Kidney (tissue), 14 donors: ENCODE measurements around the gene LMCD1. TPM values are rescaled to one million over a fixed set of nuclear protein-coding genes. Genes with fewer than 3 reads are reported as not detected.

Experiments
- DNase-seq, 5 donors: peaks; one replicate each; pipeline ENCODE4 v3.0.0-alpha.2; 2013 to 2020
- FAIRE-seq: peaks from 2 replicates; lab custom pipeline; 2012; peaks lifted over from hg19 to GRCh38; lab: Jason Lieb, UNC
- H3K27ac ChIP-seq, 2 donors: one replicate each; pipeline ENCODE4 v1.7.0; 2013; ENCODE audit warnings: low read depth in 2 of 2, low read length in 2 of 2, inconsistent platforms in 1 of 2
- H3K27me3 ChIP-seq: one replicate; pipeline ENCODE4 v1.7.1; 2013; ENCODE audit warnings: low read length, inconsistent platforms; ENCODE audit not compliant: control insufficient read depth, insufficient read depth
- H3K36me3 ChIP-seq, 3 donors: one replicate each; pipeline versions ENCODE4 v1.7.0 to v1.7.1; 2013; ENCODE audit warnings: low read length in 3 of 3, control low read depth in 1 of 3, inconsistent platforms in 1 of 3; ENCODE audit not compliant: insufficient read depth in 3 of 3, control insufficient read depth in 2 of 3
- H3K4me1 ChIP-seq, 3 donors: one replicate each; pipeline versions ENCODE4 v1.7.0 to v1.7.1; 2013; ENCODE audit warnings: low read length in 3 of 3, inconsistent platforms in 1 of 3, low read depth in 1 of 3; ENCODE audit not compliant: control insufficient read depth in 2 of 3, insufficient read depth in 2 of 3
- H3K4me3 ChIP-seq, 3 donors: one replicate each; pipeline versions ENCODE4 v1.7.0 to v1.8.1; 2013; ENCODE audit warnings: low read length in 3 of 3, control low read depth in 1 of 3, inconsistent platforms in 1 of 3
- H3K9ac ChIP-seq, 3 donors: one replicate each; pipeline versions ENCODE4 v1.7.0 to v1.7.1; 2013; ENCODE audit warnings: low read length in 3 of 3, control low read depth in 1 of 3, inconsistent platforms in 1 of 3
- H3K9me3 ChIP-seq, 3 donors: one replicate each; pipeline versions ENCODE4 v1.7.0 to v1.7.1; 2013; ENCODE audit warnings: low read length in 3 of 3, control low read depth in 1 of 3, inconsistent platforms in 1 of 3; ENCODE audit not compliant: control insufficient read depth in 2 of 3, insufficient read depth in 1 of 3
- CTCF ChIP-seq: IDR thresholded peaks from 3 replicates; pipeline ENCODE4 v1.5.1; 2012; ENCODE audit warnings: mild to moderate bottlenecking, moderate library complexity, borderline replicate concordance; ENCODE audit not compliant: insufficient read depth; ENCODE audit errors: extremely low read depth
- intact Hi-C: fragments of 100-400 bp; cut with DNase I; formaldehyde crosslinking; loops from one replicate; pipeline ENCODE4 v1.11.1; 2022
- polyA plus RNA-seq: library from polyadenylated mRNA; stranded (reverse); fragments of 350-450 nt; fragmentation: Illumina TruSeq; extraction: RNeasy Lipid Tissue Mini Kit (QIAGEN cat#74804); gene quantifications from one replicate; pipeline ENCODE4 v1.2.3, GENCODE V29; 2014; ENCODE audit warnings: low read depth, low replicate concordance; ENCODE audit not compliant: insufficient read depth
- total RNA-seq: library from RNA; stranded (reverse); fragmentation: NEBNext Ultra II Directional; extraction: Animal tissue kit (Norgen Biotek cat#: 25700); gene quantifications from one replicate; pipeline ENCODE4 v1.2.1, GENCODE V29; 2021
- donor health status: control.
- donor health status: control.
- donor health status: control.
- donor health status: control.
- donor health status: control.
- donor health status: DM: yes; HTN: yes; CAD: no.
- donor health status: Normal renal cell carcinoma (clear cell type).

The LMCD1 gene
- total and polyA plus RNA-seq, 2 donors from 2014 or later = 24.3 to 65.4 TPM

GRCh38 chr3:8565376-8565775, 63.8 kb downstream of the LMCD1 start:
- Histone ChIP-seq H3K27ac (no peak overlapping the region), H3K27me3 (no peaks in the 10 kb centered on the region), H3K9ac (no peak overlapping the region), H3K9me3 (no peaks in the 10 kb centered on the region), H3K4me1 (no peaks in the 10 kb centered on the region), H3K36me3 (peaks cover 5 to 23% (median 19%) of the 10 kb centered on the region in 3 donors), H3K4me3 (no peak overlapping the region)
- no peak for DNase-seq
- no peak for FAIRE-seq
- intact Hi-C loops = no loop called here
- no peak for TF ChIP-seq CTCF

GRCh38 chr3:8567784-8568575, 66.4 kb downstream of the LMCD1 start:
- Histone ChIP-seq H3K4me1 (no peaks in the 10 kb centered on the region), H3K27ac (no peak overlapping the region), H3K4me3 (no peak overlapping the region), H3K9ac (no peak overlapping the region), H3K9me3 (no peaks in the 10 kb centered on the region), H3K27me3 (no peaks in the 10 kb centered on the region), H3K36me3 (peaks cover 6 to 24% (median 19%) of the 10 kb centered on the region in 3 donors)
- intact Hi-C loops = no loop called here
- FAIRE-seq = no peak
- no peak for TF ChIP-seq CTCF
- DNase-seq = no peak

GRCh38 chr3:8571256-8571655, 69.6 kb downstream of the LMCD1 start:
- Histone ChIP-seq H3K27me3 (no peaks in the 10 kb centered on the region), H3K9ac (no peak overlapping the region), H3K36me3 (peaks cover 6 to 21% (median 11%) of the 10 kb centered on the region in 3 donors), H3K9me3 (no peaks in the 10 kb centered on the region), H3K4me3 (no peak overlapping the region), H3K4me1 (no peaks in the 10 kb centered on the region), H3K27ac (peak overlapping the region in 1 of 2 donors; percentile 15)
- no peak for FAIRE-seq
- TF ChIP-seq CTCF = no peak
- DNase-seq = no peak
- intact Hi-C loops = no loop called here
